ENCODE measurements around the gene CLEC20A. TPM values are rescaled to one million over a fixed set of nuclear protein-coding genes. Genes with fewer than 3 reads are reported as not detected.
A peak's percentile ranks its signal among the peaks of the same experiment; 100 is the strongest.

CLEC20A gene
- total RNA-seq: not detected

DNA sequence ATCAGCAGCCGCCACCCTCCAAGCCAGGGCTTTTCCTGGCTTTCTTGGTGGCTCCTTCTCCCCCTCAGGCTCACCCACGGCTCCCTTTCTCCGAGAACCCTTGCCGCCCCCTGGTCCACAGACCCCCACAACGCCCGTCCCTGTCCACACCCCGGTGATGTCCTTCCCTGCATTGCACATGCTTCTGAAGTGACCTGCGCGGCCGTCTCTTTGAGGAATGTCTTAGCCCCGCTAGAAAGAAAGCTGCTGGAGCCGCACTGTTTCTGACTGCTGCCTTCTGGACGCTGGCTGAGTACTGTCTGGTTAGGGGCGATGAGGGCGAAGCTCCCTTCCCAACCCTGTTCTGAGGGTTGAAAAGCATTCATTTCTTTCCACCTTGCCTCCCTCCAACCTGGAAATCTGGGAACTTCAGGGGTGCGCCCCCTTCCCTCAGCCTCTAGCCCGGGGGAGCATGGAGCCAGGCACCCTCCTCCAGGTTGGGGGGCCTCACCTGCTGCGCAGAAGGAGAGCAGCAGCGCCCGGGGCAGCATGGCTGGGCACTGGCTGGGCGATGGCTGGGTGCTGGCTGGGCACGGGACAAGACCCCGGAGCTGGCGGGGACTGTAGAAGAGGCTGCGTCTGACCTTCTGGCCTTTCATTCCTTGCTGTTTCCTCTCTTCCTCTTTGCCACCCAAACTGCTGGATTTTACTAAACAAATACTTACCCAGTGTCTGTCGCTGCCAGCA lies at the start of gene CLEC20A:
TSS of gene CLEC20A (minus strand) at position 555 of the 726 bp plus-strand sequence. CDS start at position 530, 25 bp downstream.
- no peak for DNase-seq (ENCODE audit: extremely low spot score)
- no peak for TF ChIP-seq POLR2A (IDR thresholded peaks at IDR 0.05; ENCODE audit: low read depth)
- Histone ChIP-seq H3K36me3 (no peaks in the 10 kb centered on the region), H3K9me3 (no peaks in the 10 kb centered on the region), H3K27me3 (no peaks in the 10 kb centered on the region), H3K4me1 (no peaks in the 10 kb centered on the region), H3K4me3 (no peak within 1 kb of the TSS), H3K27ac (replicated peaks in 1 of 4) (no peak within 1 kb of the TSS)
- intact Hi-C loops (cut with DNase I): no loop called here
- WGBS: 90% methylated on average over 25 of the region's 26 CpGs

DNA sequence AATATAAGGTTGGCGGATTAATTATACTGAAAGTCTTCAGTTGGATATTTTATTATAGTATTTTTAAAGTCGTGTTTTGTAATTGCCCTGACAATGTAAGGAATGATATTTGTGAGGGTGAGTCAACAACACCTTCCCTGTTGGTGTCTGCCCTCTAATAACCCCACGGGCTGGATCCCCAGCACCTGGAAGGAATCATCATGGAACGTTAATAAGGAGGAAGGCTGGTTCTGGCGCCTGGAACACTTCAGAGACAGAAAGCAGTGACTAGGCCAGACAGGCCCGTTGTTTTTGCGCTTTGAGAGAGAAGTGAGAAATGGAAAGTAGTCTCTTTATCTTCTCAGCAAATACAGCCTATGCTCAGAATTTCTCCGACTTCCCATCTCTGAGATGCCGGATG lies 47.8 kb upstream of the CLEC20A start:
- no peak for DNase-seq (ENCODE audit: extremely low spot score)
- intact Hi-C loops (cut with DNase I): no loop called here
- Histone ChIP-seq H3K27ac (replicated peaks in 1 of 4) (peak overlapping the region in 2 of 4 donors; percentile 6 to 20), H3K4me1 (peaks cover 12 to 32% (median 27%) of the 10 kb centered on the region in 4 donors), H3K9me3 (no peaks in the 10 kb centered on the region), H3K36me3 (peaks cover 0 to 16% (median 6%) of the 10 kb centered on the region in 4 donors), H3K27me3 (no peaks in the 10 kb centered on the region), H3K4me3 (no peak overlapping the region)
- 61% methylated on average over 9 of the region's 9 CpGs for WGBS
- TF ChIP-seq EP300 (IDR thresholded peaks at IDR 0.05): no peak
- no peak for TF ChIP-seq POLR2A (IDR thresholded peaks at IDR 0.05; ENCODE audit: low read depth)
- no peak for TF ChIP-seq POLR2AphosphoS5 (IDR thresholded peaks at IDR 0.05)
- TF ChIP-seq, protein P1, sequence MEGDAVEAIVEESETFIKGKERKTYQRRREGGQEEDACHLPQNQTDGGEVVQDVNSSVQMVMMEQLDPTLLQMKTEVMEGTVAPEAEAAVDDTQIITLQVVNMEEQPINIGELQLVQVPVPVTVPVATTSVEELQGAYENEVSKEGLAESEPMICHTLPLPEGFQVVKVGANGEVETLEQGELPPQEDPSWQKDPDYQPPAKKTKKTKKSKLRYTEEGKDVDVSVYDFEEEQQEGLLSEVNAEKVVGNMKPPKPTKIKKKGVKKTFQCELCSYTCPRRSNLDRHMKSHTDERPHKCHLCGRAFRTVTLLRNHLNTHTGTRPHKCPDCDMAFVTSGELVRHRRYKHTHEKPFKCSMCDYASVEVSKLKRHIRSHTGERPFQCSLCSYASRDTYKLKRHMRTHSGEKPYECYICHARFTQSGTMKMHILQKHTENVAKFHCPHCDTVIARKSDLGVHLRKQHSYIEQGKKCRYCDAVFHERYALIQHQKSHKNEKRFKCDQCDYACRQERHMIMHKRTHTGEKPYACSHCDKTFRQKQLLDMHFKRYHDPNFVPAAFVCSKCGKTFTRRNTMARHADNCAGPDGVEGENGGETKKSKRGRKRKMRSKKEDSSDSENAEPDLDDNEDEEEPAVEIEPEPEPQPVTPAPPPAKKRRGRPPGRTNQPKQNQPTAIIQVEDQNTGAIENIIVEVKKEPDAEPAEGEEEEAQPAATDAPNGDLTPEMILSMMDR (IDR thresholded peaks at IDR 0.05): no peak

DNA sequence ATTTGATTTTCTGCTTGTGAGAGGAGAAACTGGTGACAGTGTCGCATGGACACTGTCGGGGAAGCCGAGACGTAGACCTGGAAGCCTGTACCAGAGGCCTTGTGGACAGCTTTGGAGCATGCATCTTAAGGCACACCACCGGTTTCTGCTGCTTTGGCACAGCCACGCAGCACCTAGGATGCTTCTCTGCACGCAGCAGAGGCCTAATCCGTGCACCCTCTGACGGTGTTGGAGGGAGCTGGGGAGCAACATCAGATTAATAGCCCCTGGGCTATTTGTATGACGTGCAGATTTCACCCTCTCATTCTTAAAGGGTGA lies 46.5 kb upstream of the CLEC20A start:
- no peaks in the 10 kb centered on the region for H3K27me3 ChIP-seq
- WGBS: 21% methylated on average over 8 of the region's 10 CpGs
- H3K27ac ChIP-seq (replicated peaks in 1 of 4): peak overlapping the region; percentile 76 to 83 (median 82)
- H3K4me1 ChIP-seq: peaks cover 12 to 32% (median 27%) of the 10 kb centered on the region in 4 donors
- no peaks in the 10 kb centered on the region for H3K9me3 ChIP-seq
- intact Hi-C loops (cut with DNase I): loop anchor here (2.0 kb wide), 1 partner anchor 210 kb away; no protein-coding TSS in a partner anchor
- H3K36me3 ChIP-seq: peaks cover 0 to 14% (median 5%) of the 10 kb centered on the region in 4 donors
- no peak for DNase-seq (ENCODE audit: extremely low spot score)
- TF ChIP-seq EP300 (IDR thresholded peaks at IDR 0.05): no peak
- no peak for TF ChIP-seq POLR2AphosphoS5 (IDR thresholded peaks at IDR 0.05)
- TF ChIP-seq POLR2A (IDR thresholded peaks at IDR 0.05; ENCODE audit: low read depth): no peak
- TF ChIP-seq, protein P1 (IDR thresholded peaks at IDR 0.05): no peak
- peak overlapping the region; percentile 78 to 82 (median 80) for H3K4me3 ChIP-seq

DNA sequence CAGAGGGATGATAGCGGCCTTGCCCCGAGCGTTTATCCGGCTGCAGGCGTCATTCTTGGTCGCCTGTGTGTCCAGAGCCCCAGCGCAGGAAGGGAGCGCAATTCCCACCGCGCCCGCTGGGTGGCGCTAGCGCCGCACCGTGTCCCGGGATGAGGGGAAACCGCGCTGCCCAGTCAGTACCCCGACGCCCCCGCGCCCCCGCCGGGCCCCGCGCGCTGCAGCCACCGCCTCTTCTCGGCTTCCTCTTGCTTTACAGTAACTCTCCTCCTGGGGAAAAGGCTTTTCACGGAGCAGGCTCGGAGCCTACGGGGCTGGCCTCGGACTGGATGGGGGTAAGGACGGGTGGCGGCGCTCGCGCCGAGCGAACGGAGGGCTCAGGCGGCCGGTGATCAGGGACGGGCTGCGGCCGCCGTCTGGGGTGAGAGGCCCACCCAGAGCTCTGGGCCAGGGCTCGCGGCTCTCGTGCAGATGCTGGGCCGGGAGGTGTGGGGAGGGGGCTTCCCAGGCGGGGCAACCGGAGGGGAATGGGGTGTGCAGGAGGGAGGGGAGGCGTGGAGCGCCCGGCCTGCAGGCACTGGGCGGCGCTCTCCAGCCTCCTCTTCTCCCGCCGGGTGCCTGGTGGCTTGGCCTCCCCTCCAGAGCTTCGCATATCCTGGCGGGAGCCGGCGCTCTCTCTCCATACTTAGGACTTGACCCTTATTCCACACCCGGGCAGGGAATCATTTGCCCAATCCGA lies 46.0 kb upstream of the CLEC20A start:
- Histone ChIP-seq H3K27me3 (no peaks in the 10 kb centered on the region), H3K27ac (replicated peaks in 1 of 4) (peak overlapping the region; percentile 76 to 83 (median 82)), H3K4me3 (peak overlapping the region; percentile 78 to 82 (median 80)), H3K9me3 (no peaks in the 10 kb centered on the region), H3K4me1 (peaks cover 16 to 32% (median 27%) of the 10 kb centered on the region in 4 donors), H3K36me3 (peaks cover 0 to 9% (median 3%) of the 10 kb centered on the region in 4 donors)
- intact Hi-C loops (cut with DNase I): loop anchor here (2.0 kb wide), 1 partner anchor 210 kb away; no protein-coding TSS in a partner anchor
- TF ChIP-seq POLR2A (IDR thresholded peaks at IDR 0.05; ENCODE audit: low read depth) (no peak), POLR2AphosphoS5 (IDR thresholded peaks at IDR 0.05) (no peak), EP300 (IDR thresholded peaks at IDR 0.05) (no peak)
- TF ChIP-seq, protein P1 (IDR thresholded peaks at IDR 0.05): peak; percentile 96 to 99 (median 98)
- peak; percentile 98 for DNase-seq (ENCODE audit: extremely low spot score)
- 0% methylated on average over 12 of the region's 66 CpGs for WGBS
